Transverse colon (tissue), 1 donor: Measurements from ENCODE around the gene GNPNAT1.

Experiments used
- EP300 ChIP-seq: sonication (generic); formaldehyde crosslinking; IDR thresholded peaks from one replicate; pipeline ENCODE4 v1.6.1; 2017; ENCODE audit warnings: antibody characterized with exemption, low read depth
- POLR2A ChIP-seq: fragments of 450-650 bp; IDR thresholded peaks from one replicate; pipeline ENCODE4 v1.6.1; 2016; ENCODE audit warnings: antibody characterized with exemption, mild to moderate bottlenecking, moderate library complexity

- TF ChIP-seq POLR2A, result no peak
- no peak for TF ChIP-seq EP300
These were observed 33.1 kb upstream of the GNPNAT1 start for GRCh38 chr14:52824462-52824861.
